Fibroblast of peridontal ligament (primary cell): Measurements from ENCODE around the gene SCYL2.
"Not testable (repeated sequence)": the region's sequence is repeated elsewhere in the genome, so short reads cannot be mapped to it uniquely, and the experiment has no call there.

Source experiments
- DNase-seq: peaks from one replicate; pipeline ENCODE4 v3.0.0-alpha.2; 2010; ENCODE audit errors: extremely low read depth

The SCYL2 gene

GRCh38 chr12:100329800-100330199, 62.8 kb downstream of the SCYL2 start:
- DNase-seq = no peak

- DNase-seq = no peak
Observed at GRCh38 chr12:100331871-100332270, 64.9 kb downstream of the SCYL2 start.

GRCh38 chr12:100332852-100333251, 65.9 kb downstream of the SCYL2 start:
- no peak for DNase-seq

GRCh38 chr12:100337299-100337698, 70.3 kb downstream of the SCYL2 start:
- DNase-seq = no peak

- no peak for DNase-seq
Observed at GRCh38 chr12:100337727-100338126, 70.8 kb downstream of the SCYL2 start.

- DNase-seq = no peak
Observed at GRCh38 chr12:100339071-100339470, 72.1 kb downstream of the SCYL2 start.

GRCh38 chr12:100342897-100343296, 75.9 kb downstream of the SCYL2 start:
- DNase-seq = not testable (repeated sequence)

- DNase-seq = not testable (repeated sequence)
Observed at GRCh38 chr12:100344351-100344750, 77.4 kb downstream of the SCYL2 start.

GRCh38 chr12:100345020-100345767, 78.2 kb downstream of the SCYL2 start:
- DNase-seq = no peak

- no peak for DNase-seq
Observed at GRCh38 chr12:100346660-100347059, 79.7 kb downstream of the SCYL2 start.

- peak; percentile 51 for DNase-seq
Observed at GRCh38 chr12:100348657-100349454, 81.9 kb downstream of the SCYL2 start.

- DNase-seq = no peak
Observed at GRCh38 chr12:100356644-100357223, 89.8 kb downstream of the SCYL2 start, which contains the start of gene SLC17A8. Gene SLC17A8 (plus strand): TSS chr12:100357074. CDS start chr12:100357392, 318 bp downstream.

- no peak for DNase-seq
Observed at GRCh38 chr12:100359248-100359647, 92.3 kb downstream of the SCYL2 start.

- no peak for DNase-seq
Observed at GRCh38 chr12:100359822-100360221, 92.8 kb downstream of the SCYL2 start.

- no peak for DNase-seq
Observed at GRCh38 chr12:100360450-100360849, 93.5 kb downstream of the SCYL2 start.

GRCh38 chr12:100364324-100364723, 97.3 kb downstream of the SCYL2 start:
- DNase-seq = no peak

- no peak for DNase-seq
Observed at GRCh38 chr12:100365411-100365810, 98.4 kb downstream of the SCYL2 start.

GRCh38 chr12:100368066-100368465, 101.1 kb downstream of the SCYL2 start:
- no peak for DNase-seq

GRCh38 chr12:100371146-100371545, 104.2 kb downstream of the SCYL2 start:
- DNase-seq = no peak

GRCh38 chr12:100372853-100373640, 106.1 kb downstream of the SCYL2 start:
- DNase-seq = no peak

- peak; percentile 36 for DNase-seq
Observed at GRCh38 chr12:100375038-100375735, 108.2 kb downstream of the SCYL2 start.
